Nephron (organoid): Measurements from ENCODE around the gene LGR6.
"Not testable (repeated sequence)": the region's sequence is repeated elsewhere in the genome, so short reads cannot be mapped to it uniquely, and the experiment has no call there.

ENCODE experiments used
- H3K27ac Mint-ChIP-seq, 3 experiments: 2 replicates each; pipeline ENCODE4 v1.8.0; 2020; ENCODE audit warnings: mixed read lengths in 3 of 3, mild to moderate bottlenecking in 2 of 3, moderate library complexity in 1 of 3
- H3K27me3 Mint-ChIP-seq: 2 replicates; pipeline ENCODE4 v1.8.0; 2021; ENCODE audit warnings: low read depth, mild to moderate bottlenecking, moderate library complexity, mixed read lengths
- H3K36me3 Mint-ChIP-seq: 2 replicates; pipeline ENCODE4 v1.8.0; 2020; ENCODE audit warnings: low read depth, mixed read lengths
- H3K4me1 Mint-ChIP-seq: 2 replicates; pipeline ENCODE4 v1.8.0; 2020; ENCODE audit warnings: mixed read lengths
- H3K4me3 Mint-ChIP-seq, 3 experiments: 2 replicates each; pipeline ENCODE4 v1.8.0; 2020; ENCODE audit warnings: mild to moderate bottlenecking in 3 of 3, mixed read lengths in 3 of 3, moderate library complexity in 2 of 3
- H3K9me3 Mint-ChIP-seq: 2 replicates; pipeline ENCODE4 v1.8.0; 2020; ENCODE audit warnings: mixed read lengths
- TF ChIP-seq, protein P1 (sequence below), 3 experiments: fragments of 200-600 bp; sonication (generic); IDR thresholded peaks; one replicate each; pipeline ENCODE4 v1.5.0; 2021; ENCODE audit warnings: antibody characterized with exemption in 3 of 3; ENCODE audit not compliant: unreplicated experiment in 3 of 3

The LGR6 gene

DNA sequence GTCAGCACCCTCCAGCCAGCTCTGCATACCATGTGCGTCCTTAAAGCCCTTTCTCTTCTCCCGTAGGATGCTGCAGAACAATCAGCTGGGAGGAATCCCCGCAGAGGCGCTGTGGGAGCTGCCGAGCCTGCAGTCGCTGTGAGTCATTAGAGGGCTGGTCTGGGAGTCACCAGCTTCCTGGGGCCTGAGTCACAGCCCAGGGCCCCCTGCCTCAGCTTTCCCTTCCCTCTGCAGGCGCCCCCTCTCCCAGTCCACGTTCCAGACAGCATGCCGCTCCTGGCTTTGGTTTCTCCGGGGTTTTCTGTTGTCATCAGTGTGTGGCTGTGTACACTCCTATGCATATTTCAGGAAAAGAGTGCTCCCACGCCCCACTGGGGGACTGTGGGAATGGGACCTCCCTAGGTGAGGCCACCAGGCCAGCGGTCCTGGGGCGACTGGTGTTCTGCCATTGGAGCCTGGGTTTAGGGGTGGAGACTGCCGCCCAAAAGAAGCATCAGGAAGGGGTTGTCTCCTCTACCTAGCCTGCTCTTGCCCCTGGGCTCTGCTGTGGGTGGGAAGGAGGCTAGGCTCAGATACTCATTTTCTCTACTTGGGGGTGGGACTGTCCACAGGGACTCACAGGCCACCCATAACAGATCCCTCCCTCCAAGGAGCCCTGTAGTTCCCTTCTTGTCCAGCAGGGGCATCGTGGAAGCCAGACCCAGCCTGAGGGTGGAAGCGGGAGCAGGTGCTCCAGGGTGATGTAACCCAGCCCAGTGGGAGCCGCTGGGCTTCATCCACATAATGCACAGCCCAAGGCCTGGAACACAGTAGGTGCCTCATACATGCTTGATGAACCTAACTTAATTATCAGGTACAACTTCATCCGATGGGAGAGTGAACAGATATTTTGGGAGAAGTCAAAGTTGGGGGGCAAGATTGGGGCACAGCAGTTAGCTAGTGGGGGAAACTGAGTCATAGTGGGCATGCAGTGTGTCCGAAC, 42.5 kb downstream of the LGR6 start:
- TF ChIP-seq, protein P1, sequence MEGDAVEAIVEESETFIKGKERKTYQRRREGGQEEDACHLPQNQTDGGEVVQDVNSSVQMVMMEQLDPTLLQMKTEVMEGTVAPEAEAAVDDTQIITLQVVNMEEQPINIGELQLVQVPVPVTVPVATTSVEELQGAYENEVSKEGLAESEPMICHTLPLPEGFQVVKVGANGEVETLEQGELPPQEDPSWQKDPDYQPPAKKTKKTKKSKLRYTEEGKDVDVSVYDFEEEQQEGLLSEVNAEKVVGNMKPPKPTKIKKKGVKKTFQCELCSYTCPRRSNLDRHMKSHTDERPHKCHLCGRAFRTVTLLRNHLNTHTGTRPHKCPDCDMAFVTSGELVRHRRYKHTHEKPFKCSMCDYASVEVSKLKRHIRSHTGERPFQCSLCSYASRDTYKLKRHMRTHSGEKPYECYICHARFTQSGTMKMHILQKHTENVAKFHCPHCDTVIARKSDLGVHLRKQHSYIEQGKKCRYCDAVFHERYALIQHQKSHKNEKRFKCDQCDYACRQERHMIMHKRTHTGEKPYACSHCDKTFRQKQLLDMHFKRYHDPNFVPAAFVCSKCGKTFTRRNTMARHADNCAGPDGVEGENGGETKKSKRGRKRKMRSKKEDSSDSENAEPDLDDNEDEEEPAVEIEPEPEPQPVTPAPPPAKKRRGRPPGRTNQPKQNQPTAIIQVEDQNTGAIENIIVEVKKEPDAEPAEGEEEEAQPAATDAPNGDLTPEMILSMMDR (IDR thresholded peaks at IDR 0.05; ENCODE audit: unreplicated experiment in 3 of 3), result peak; percentile 82 to 84 (median 83)

DNA sequence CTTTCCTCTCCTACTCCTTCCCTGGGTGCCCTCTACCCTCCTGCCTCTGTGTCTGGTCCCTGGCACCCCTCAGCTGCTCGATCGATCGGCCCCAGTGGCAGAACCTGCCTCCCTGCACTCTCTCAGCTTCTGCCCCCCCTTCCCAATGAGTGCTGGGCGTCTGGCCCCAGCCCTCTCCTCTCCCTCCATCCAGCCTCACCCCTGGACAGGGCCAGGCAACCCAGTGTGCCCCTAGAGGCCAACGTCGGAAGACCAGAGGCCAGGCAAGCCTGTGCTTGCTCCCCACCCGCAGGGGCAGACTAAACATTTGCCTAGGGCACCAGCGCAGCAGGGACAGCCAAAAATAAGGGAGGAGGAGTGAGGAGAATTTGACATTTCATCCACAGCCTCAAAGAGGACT, 43.5 kb downstream of the LGR6 start:
- H3K36me3 Mint-ChIP-seq, result no peaks in the 10 kb centered on the region

More for the DNA sequence above, 42.5 kb downstream of the LGR6 start:
- H3K36me3 Mint-ChIP-seq, result no peaks in the 10 kb centered on the region
- H3K9me3 Mint-ChIP-seq, result no peaks in the 10 kb centered on the region
- no peak overlapping the region for H3K4me3 Mint-ChIP-seq
- no peak overlapping the region for H3K27ac Mint-ChIP-seq
- peaks cover 49% of the 10 kb centered on the region for H3K27me3 Mint-ChIP-seq
- no peaks in the 10 kb centered on the region for H3K4me1 Mint-ChIP-seq

DNA sequence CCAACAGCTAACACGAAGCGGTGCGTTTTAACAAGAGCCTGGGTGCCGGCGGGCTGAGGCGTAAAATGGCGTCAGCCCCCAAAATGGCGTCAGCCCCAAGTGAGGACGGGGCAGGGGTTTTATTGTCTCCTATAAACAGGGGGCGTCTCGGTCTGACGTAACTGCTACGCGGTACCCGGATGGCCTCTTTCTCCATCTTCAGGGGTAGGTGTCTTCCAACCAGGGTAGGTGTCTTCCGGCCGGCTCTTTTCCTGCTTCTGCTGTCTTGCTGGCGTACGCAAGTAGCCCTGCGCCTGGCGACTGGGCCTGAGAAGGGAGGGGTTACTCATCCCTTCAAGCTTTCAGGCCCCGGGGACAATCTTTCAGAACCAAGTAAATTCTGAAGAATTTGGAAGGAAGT, 45.3 kb downstream of the LGR6 start:
- Mint-ChIP-seq H3K9me3 (no peaks in the 10 kb centered on the region), H3K4me3 (no peak overlapping the region), H3K36me3 (no peaks in the 10 kb centered on the region), H3K27ac (no peak overlapping the region), H3K4me1 (no peaks in the 10 kb centered on the region), H3K27me3 (peaks cover 65% of the 10 kb centered on the region)
- TF ChIP-seq, protein P1 (IDR thresholded peaks at IDR 0.05; ENCODE audit: unreplicated experiment in 3 of 3), result no peak

More for the DNA sequence above, 43.5 kb downstream of the LGR6 start:
- peaks cover 57% of the 10 kb centered on the region for H3K27me3 Mint-ChIP-seq
- TF ChIP-seq, protein P1 (IDR thresholded peaks at IDR 0.05; ENCODE audit: unreplicated experiment in 3 of 3), result peak; percentile 27 to 34 (median 32)
- no peak overlapping the region for H3K4me3 Mint-ChIP-seq
- no peaks in the 10 kb centered on the region for H3K4me1 Mint-ChIP-seq
- no peak overlapping the region for H3K27ac Mint-ChIP-seq
- H3K9me3 Mint-ChIP-seq, result no peaks in the 10 kb centered on the region

DNA sequence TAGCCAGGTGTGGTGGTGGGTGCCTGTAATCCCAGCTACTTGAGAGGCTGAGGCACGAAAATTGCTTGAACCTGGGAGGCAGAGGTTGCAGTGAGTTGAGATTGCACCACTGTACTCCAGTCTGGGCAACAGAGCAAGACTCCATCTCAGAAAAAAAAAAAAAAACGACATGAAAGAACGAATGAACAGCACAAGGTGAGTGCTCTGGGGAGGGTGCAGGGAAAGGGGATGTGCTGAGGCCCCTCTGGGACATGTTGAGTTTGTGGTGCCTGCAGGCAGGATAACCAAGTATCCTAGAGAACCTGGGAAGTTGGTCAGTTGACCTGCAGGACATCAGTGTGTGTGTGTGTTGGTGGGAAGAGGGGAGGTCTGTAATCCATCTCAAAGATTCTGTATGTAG, 46.6 kb downstream of the LGR6 start:
- not testable (repeated sequence) for H3K36me3 Mint-ChIP-seq, H3K4me3 Mint-ChIP-seq, H3K27ac Mint-ChIP-seq, H3K9me3 Mint-ChIP-seq, H3K4me1 Mint-ChIP-seq
- H3K27me3 Mint-ChIP-seq, result peaks cover 61% of the 10 kb centered on the region

DNA sequence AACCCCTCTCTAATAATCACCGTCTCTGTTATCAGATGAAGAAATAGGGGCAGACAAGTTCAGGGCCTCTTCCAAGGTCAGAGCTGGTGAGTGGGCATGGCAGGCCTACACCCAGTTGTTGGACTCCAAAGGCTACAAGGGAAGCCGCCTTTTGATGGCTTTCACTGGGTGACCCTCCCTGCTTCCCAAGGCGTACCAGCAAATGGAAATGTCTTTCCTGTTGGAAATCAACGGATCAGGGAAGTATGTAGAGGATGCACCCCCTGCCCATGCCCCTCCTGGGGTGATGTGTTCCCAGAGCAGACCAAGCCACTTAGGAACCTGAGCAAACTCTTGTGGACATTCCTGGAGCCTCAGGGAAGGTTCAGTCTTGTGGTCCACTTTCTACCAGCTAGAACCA, 47.4 kb downstream of the LGR6 start:
- TF ChIP-seq, protein P1 (IDR thresholded peaks at IDR 0.05; ENCODE audit: unreplicated experiment in 3 of 3), result no peak
- Mint-ChIP-seq H3K27ac (no peak overlapping the region), H3K9me3 (no peaks in the 10 kb centered on the region), H3K27me3 (peaks cover 55% of the 10 kb centered on the region), H3K36me3 (no peaks in the 10 kb centered on the region), H3K4me1 (no peaks in the 10 kb centered on the region), H3K4me3 (no peak overlapping the region)

DNA sequence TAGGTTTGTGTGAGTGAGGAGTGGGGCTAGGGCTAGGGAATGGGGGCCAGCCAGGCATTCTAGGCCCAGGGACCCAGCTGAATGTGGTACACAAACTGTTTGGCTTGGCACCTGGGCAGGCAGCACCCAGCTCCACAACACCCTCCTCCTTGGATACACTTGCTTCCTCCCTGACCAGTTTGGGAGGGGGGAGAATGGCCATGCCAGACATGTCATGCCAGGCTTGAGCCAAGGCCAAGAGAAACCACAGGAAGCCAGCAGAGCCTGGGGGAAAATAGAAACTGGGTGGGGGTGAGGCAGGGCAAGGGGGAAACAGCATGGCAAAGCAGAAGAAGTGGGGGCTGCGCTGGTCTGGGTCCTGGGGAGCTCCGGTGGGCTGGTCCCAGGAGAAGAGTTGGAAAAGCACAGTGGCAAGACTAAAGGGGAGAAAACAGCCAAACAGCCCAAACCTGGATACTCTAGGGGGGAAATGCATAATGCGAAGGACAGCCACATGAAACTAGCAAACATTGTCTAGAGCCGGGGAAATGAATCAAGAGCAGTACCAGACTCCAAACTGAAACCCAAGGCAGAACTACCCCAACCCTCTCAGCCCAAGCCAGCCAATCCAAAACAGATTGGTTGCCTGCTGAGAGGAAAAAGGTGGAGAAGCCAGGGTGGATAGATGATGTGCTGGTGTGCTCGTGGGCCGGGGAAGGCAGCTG, 47.9 kb downstream of the LGR6 start:
- H3K36me3 Mint-ChIP-seq, result no peaks in the 10 kb centered on the region
- H3K27ac Mint-ChIP-seq, result no peak overlapping the region
- peaks cover 52% of the 10 kb centered on the region for H3K27me3 Mint-ChIP-seq
- TF ChIP-seq, protein P1 (IDR thresholded peaks at IDR 0.05; ENCODE audit: unreplicated experiment in 3 of 3), result no peak
- H3K4me1 Mint-ChIP-seq, result no peaks in the 10 kb centered on the region
- no peak overlapping the region for H3K4me3 Mint-ChIP-seq
- H3K9me3 Mint-ChIP-seq, result no peaks in the 10 kb centered on the region
